NT2/D1 (cell line): Measurements from ENCODE around the gene DYNC1H1.

ENCODE experiments used
- DNase-seq: peaks from one replicate; pipeline ENCODE4 v3.0.0-alpha.2; 2011; ENCODE audit warnings: low read depth, low spot score
- H3K27me3 ChIP-seq: 2 replicates; pipeline ENCODE4 v1.6.0; 2011; ENCODE audit warnings: mild to moderate bottlenecking; ENCODE audit not compliant: insufficient read length, insufficient read depth
- H3K36me3 ChIP-seq: 2 replicates; pipeline ENCODE4 v1.6.1; 2011; ENCODE audit warnings: mild to moderate bottlenecking, low read length, mixed read lengths; ENCODE audit not compliant: insufficient read depth, insufficient read length
- H3K4me1 ChIP-seq: 2 replicates; pipeline ENCODE4 v1.5.1; 2011; ENCODE audit not compliant: insufficient read depth, insufficient read length
- H3K4me3 ChIP-seq: 2 replicates; pipeline ENCODE4 v1.5.1; 2011; ENCODE audit warnings: low read depth; ENCODE audit not compliant: insufficient read length
- H3K9ac ChIP-seq: 2 replicates; pipeline ENCODE4 v1.6.0; 2011; ENCODE audit warnings: low read depth; ENCODE audit not compliant: insufficient read length
- H3K9me3 ChIP-seq: 2 replicates; pipeline ENCODE4 v1.5.1; 2011; ENCODE audit warnings: mild to moderate bottlenecking, low read length; ENCODE audit not compliant: insufficient read depth
- SUZ12 ChIP-seq: IDR thresholded peaks from 2 replicates; pipeline ENCODE4 v1.6.1; 2011; ENCODE audit not compliant: insufficient read length, insufficient read depth; ENCODE audit errors: extremely low read depth
- YY1 ChIP-seq: IDR thresholded peaks from 2 replicates; pipeline ENCODE4 v1.6.1; 2011; ENCODE audit not compliant: insufficient read length, insufficient read depth
- ZNF274 ChIP-seq: IDR thresholded peaks from 2 replicates; pipeline ENCODE4 v1.6.1; 2011; ENCODE audit warnings: mild to moderate bottlenecking, low read depth, low read length

DYNC1H1 gene

GRCh38 chr14:102015771-102016170, 51.4 kb downstream of the DYNC1H1 start:
- peaks cover 95% of the 10 kb centered on the region for H3K36me3 ChIP-seq

GRCh38 chr14:102016420-102017090, 52.2 kb downstream of the DYNC1H1 start:
- Histone ChIP-seq H3K27me3 (no peaks in the 10 kb centered on the region), H3K36me3 (peaks cover 94% of the 10 kb centered on the region), H3K9ac (no peak overlapping the region), H3K4me1 (no peaks in the 10 kb centered on the region), H3K4me3 (no peak overlapping the region), H3K9me3 (no peaks in the 10 kb centered on the region)
- TF ChIP-seq SUZ12 (no peak), YY1 (no peak), ZNF274 (no peak)
- DNase-seq = no peak

More at GRCh38 chr14:102015771-102016170, 51.4 kb downstream of the DYNC1H1 start:
- H3K4me1 ChIP-seq = no peaks in the 10 kb centered on the region
- no peak for DNase-seq
- H3K9ac ChIP-seq = no peak overlapping the region
- no peak for TF ChIP-seq YY1
- no peak for TF ChIP-seq ZNF274
- H3K9me3 ChIP-seq = no peaks in the 10 kb centered on the region
- no peaks in the 10 kb centered on the region for H3K27me3 ChIP-seq
- no peak overlapping the region for H3K4me3 ChIP-seq

- Histone ChIP-seq H3K9me3 (no peaks in the 10 kb centered on the region), H3K4me3 (no peak overlapping the region), H3K27me3 (no peaks in the 10 kb centered on the region), H3K4me1 (no peaks in the 10 kb centered on the region), H3K36me3 (peaks cover 92% of the 10 kb centered on the region), H3K9ac (no peak overlapping the region)
- no peak for DNase-seq
- no peak for TF ChIP-seq SUZ12
- no peak for TF ChIP-seq YY1
- TF ChIP-seq ZNF274 = no peak
Measured at GRCh38 chr14:102018251-102018650, 53.9 kb downstream of the DYNC1H1 start.

- H3K4me1 ChIP-seq = no peaks in the 10 kb centered on the region
- H3K9ac ChIP-seq = no peak overlapping the region
- peaks cover 92% of the 10 kb centered on the region for H3K36me3 ChIP-seq
- H3K27me3 ChIP-seq = no peaks in the 10 kb centered on the region
- DNase-seq = no peak
- TF ChIP-seq YY1 (no peak), ZNF274 (no peak), SUZ12 (no peak)
- no peak overlapping the region for H3K4me3 ChIP-seq
- no peaks in the 10 kb centered on the region for H3K9me3 ChIP-seq
Measured at GRCh38 chr14:102019006-102019540, 54.7 kb downstream of the DYNC1H1 start.

GRCh38 chr14:102020058-102020971, 55.9 kb downstream of the DYNC1H1 start:
- H3K9me3 ChIP-seq = no peaks in the 10 kb centered on the region
- H3K27me3 ChIP-seq = no peaks in the 10 kb centered on the region
- H3K4me3 ChIP-seq = no peak overlapping the region
- H3K9ac ChIP-seq = no peak overlapping the region
- peaks cover 83% of the 10 kb centered on the region for H3K36me3 ChIP-seq
- H3K4me1 ChIP-seq = no peaks in the 10 kb centered on the region
- TF ChIP-seq ZNF274 (no peak), YY1 (no peak), SUZ12 (no peak)
- DNase-seq = no peak

- no peak overlapping the region for H3K9ac ChIP-seq
- no peak overlapping the region for H3K4me3 ChIP-seq
- TF ChIP-seq YY1 (no peak), SUZ12 (no peak), ZNF274 (no peak)
- H3K9me3 ChIP-seq = no peaks in the 10 kb centered on the region
- H3K36me3 ChIP-seq = peaks cover 79% of the 10 kb centered on the region
- no peaks in the 10 kb centered on the region for H3K27me3 ChIP-seq
- DNase-seq = no peak
- no peaks in the 10 kb centered on the region for H3K4me1 ChIP-seq
Measured at GRCh38 chr14:102026934-102027333, 62.6 kb downstream of the DYNC1H1 start.

GRCh38 chr14:102027951-102028350, 63.6 kb downstream of the DYNC1H1 start:
- Histone ChIP-seq H3K4me1 (no peaks in the 10 kb centered on the region), H3K4me3 (no peak overlapping the region), H3K36me3 (peaks cover 82% of the 10 kb centered on the region), H3K27me3 (no peaks in the 10 kb centered on the region), H3K9ac (no peak overlapping the region), H3K9me3 (no peaks in the 10 kb centered on the region)
- DNase-seq = no peak
- TF ChIP-seq YY1 (no peak), SUZ12 (no peak), ZNF274 (no peak)
